DOHH2 (cell line): ENCODE data around the gene SLC39A13.

ENCODE experiments used
- H3F3A ChIP-seq: fragments of 200-600 bp; sonication (generic), shearing (Covaris generic); 2 replicates; pipeline ENCODE4 v1.6.0; 2016; ENCODE audit warnings: antibody characterized with exemption, mild to moderate bottlenecking; ENCODE audit not compliant: control insufficient read depth, insufficient read depth
- H3K27ac ChIP-seq: fragments of 200-600 bp; sonication (generic); 2 replicates; pipeline ENCODE4 v1.5.1; 2014; ENCODE audit warnings: low read depth, mild to moderate bottlenecking, low read length, moderate library complexity
- H3K27me3 ChIP-seq: fragments of 200-600 bp; sonication (generic); 2 replicates; pipeline ENCODE4 v1.6.1; 2014; ENCODE audit warnings: mild to moderate bottlenecking, low read length, mixed read lengths; ENCODE audit not compliant: control insufficient read depth
- H3K36me3 ChIP-seq: fragments of 200-600 bp; sonication (generic); 2 replicates; pipeline ENCODE4 v1.6.1; 2014; ENCODE audit warnings: mild to moderate bottlenecking, low read length, moderate library complexity, mixed read lengths; ENCODE audit not compliant: control insufficient read depth
- H3K4me1 ChIP-seq: fragments of 200-600 bp; sonication (generic); 2 replicates; pipeline ENCODE4 v1.6.1; 2014; ENCODE audit warnings: mild to moderate bottlenecking, low read length, mixed read lengths; ENCODE audit not compliant: control insufficient read depth
- H3K4me2 ChIP-seq: fragments of 200-600 bp; sonication (generic); 2 replicates; pipeline ENCODE4 v1.6.0; 2014; ENCODE audit warnings: mild to moderate bottlenecking, low read length, moderate library complexity
- H3K4me3 ChIP-seq: fragments of 200-600 bp; sonication (generic); 2 replicates; pipeline ENCODE4 v1.5.1; 2014; ENCODE audit warnings: mild to moderate bottlenecking, low read length, mixed read lengths
- H3K79me2 ChIP-seq: fragments of 200-600 bp; sonication (generic); 2 replicates; pipeline ENCODE4 v1.6.1; 2014; ENCODE audit warnings: mild to moderate bottlenecking, low read length, mixed read lengths; ENCODE audit not compliant: control insufficient read depth
- H3K9me2 ChIP-seq: fragments of 200-600 bp; sonication (generic); replicated peaks from 2 replicates; pipeline ENCODE4 v1.6.1; 2014; ENCODE audit warnings: mild to moderate bottlenecking, low read length, mixed read lengths; ENCODE audit not compliant: control insufficient read depth
- H3K9me3 ChIP-seq: fragments of 200-600 bp; sonication (generic); 2 replicates; pipeline ENCODE4 v1.6.1; 2014; ENCODE audit warnings: antibody characterized with exemption, low read length, mixed read lengths; ENCODE audit not compliant: control insufficient read depth, insufficient read depth
- H4K20me1 ChIP-seq: fragments of 200-600 bp; sonication (generic); 2 replicates; pipeline ENCODE4 v1.6.0; 2014; ENCODE audit warnings: low read depth, mild to moderate bottlenecking, antibody characterized with exemption, low read length, moderate library complexity; ENCODE audit not compliant: control insufficient read depth, insufficient read depth
- EZH2phosphoT487 ChIP-seq: fragments of 200-600 bp; sonication (generic); IDR thresholded peaks from 2 replicates; pipeline ENCODE4 v1.6.1; 2017; ENCODE audit warnings: borderline replicate concordance, mild to moderate bottlenecking, antibody characterized with exemption, low read length, moderate library complexity, mixed read lengths
- TF ChIP-seq, protein P1 (sequence below): fragments of 200-600 bp; sonication (generic); IDR thresholded peaks from one replicate; pipeline ENCODE4 v1.5.1; 2014; ENCODE audit warnings: antibody characterized with exemption, mild to moderate bottlenecking, low read depth, low read length; ENCODE audit not compliant: poor library complexity, severe bottlenecking

The SLC39A13 gene

DNA sequence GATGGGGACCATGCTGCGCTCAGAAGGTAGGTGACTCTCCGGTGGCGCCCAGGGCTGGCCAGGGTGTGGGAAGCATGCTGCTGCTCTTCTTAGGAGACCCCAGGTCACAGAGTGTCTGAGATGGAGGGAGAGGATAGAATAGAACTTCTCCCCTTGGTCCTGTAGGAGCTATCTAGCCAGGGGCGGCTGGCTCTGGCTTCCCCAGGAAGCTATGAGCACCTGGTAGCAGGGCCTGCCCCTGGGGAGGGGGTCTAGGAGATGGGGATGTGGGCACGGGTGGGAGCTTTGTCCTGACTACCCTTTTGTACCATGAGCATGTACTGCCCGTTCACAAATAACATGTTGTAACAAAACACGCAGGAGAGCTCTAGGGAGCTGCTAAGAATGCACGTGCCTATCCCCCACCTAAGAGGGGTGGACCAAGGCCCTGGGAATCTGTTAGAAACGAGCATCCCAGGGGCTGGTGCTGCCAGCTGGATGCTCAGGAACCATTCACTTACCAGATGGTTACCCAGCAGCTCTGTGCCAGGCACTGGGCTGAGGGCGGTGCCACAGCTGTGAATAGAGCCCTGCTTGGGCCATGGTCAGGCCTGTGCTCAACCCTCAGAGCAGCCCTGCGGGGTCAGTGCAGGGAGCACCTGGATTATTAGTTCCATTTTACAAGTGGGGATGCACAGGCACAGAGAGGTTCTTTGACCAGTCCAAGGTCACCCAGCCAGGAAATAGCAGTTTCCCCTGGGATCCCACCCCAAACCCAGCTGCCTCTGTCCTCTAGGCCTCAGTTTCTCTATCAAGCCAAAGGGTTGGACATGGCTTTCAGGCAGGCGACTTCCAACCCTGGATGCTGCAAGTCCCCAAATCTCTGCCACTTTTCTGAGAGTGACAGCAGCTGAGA lies 2.2 kb downstream of the SLC39A13 start:
- H3K9me3 ChIP-seq = no peaks in the 10 kb centered on the region
- no peaks in the 10 kb centered on the region for H3K79me2 ChIP-seq
- peaks cover 29% of the 10 kb centered on the region for H3K4me1 ChIP-seq
- no peak overlapping the region for H3K27ac ChIP-seq
- H3K27me3 ChIP-seq = no peaks in the 10 kb centered on the region
- no peak overlapping the region for H3K4me3 ChIP-seq
- H3K36me3 ChIP-seq = peaks cover 3% of the 10 kb centered on the region; the same call in 1 of the 2 replicates
- TF ChIP-seq EZH2phosphoT487 = no peak
- TF ChIP-seq, protein P1, sequence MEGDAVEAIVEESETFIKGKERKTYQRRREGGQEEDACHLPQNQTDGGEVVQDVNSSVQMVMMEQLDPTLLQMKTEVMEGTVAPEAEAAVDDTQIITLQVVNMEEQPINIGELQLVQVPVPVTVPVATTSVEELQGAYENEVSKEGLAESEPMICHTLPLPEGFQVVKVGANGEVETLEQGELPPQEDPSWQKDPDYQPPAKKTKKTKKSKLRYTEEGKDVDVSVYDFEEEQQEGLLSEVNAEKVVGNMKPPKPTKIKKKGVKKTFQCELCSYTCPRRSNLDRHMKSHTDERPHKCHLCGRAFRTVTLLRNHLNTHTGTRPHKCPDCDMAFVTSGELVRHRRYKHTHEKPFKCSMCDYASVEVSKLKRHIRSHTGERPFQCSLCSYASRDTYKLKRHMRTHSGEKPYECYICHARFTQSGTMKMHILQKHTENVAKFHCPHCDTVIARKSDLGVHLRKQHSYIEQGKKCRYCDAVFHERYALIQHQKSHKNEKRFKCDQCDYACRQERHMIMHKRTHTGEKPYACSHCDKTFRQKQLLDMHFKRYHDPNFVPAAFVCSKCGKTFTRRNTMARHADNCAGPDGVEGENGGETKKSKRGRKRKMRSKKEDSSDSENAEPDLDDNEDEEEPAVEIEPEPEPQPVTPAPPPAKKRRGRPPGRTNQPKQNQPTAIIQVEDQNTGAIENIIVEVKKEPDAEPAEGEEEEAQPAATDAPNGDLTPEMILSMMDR = no peak
- no peaks in the 10 kb centered on the region for H3K9me2 ChIP-seq
- no peak overlapping the region for H3K4me2 ChIP-seq
- H4K20me1 ChIP-seq = no peaks in the 10 kb centered on the region
- peaks cover 11% of the 10 kb centered on the region for H3F3A ChIP-seq

GRCh38 chr11:47411884-47412746 lies 3.7 kb downstream of the SLC39A13 start:
- H3K9me2 ChIP-seq = no peaks in the 10 kb centered on the region
- H3K4me3 ChIP-seq = no peak overlapping the region
- no peaks in the 10 kb centered on the region for H3K79me2 ChIP-seq
- H3K36me3 ChIP-seq = peaks cover 7% of the 10 kb centered on the region; the same call in 1 of the 2 replicates
- no peaks in the 10 kb centered on the region for H3K9me3 ChIP-seq
- H3K4me1 ChIP-seq = peaks cover 18% of the 10 kb centered on the region
- H3K27me3 ChIP-seq = no peaks in the 10 kb centered on the region
- TF ChIP-seq EZH2phosphoT487 = no peak
- TF ChIP-seq, protein P1 = peak; percentile 97
- peaks cover 5% of the 10 kb centered on the region for H3F3A ChIP-seq
- H4K20me1 ChIP-seq = no peaks in the 10 kb centered on the region
- no peak overlapping the region for H3K4me2 ChIP-seq
- H3K27ac ChIP-seq = no peak overlapping the region

DNA sequence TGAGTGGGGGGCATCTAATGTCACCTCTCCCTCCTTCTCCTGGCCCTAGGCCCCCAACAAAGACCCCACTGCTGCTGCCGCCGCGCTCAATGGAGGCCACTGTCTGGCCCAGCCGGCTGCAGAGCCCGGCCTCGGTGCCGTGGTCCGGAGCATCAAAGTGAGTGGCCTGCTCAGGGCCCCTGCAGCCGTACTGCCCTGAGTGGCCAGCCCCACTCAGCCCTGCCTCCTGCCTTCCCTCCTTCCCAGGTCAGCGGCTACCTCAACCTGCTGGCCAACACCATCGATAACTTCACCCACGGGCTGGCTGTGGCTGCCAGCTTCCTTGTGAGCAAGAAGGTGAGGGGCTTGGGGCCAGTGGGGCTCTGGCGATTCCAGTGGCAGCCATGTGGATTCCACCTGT lies 5.0 kb downstream of the SLC39A13 start:
- 0 out of 2 replicates have a peak, but pooled peaks cover 2% of the 10 kb centered on the region for H3F3A ChIP-seq
- H3K27ac ChIP-seq = no peak overlapping the region
- no peaks in the 10 kb centered on the region for H3K79me2 ChIP-seq
- H3K4me2 ChIP-seq = no peak overlapping the region
- peaks cover 17% of the 10 kb centered on the region for H3K36me3 ChIP-seq
- TF ChIP-seq EZH2phosphoT487 = no peak
- TF ChIP-seq, protein P1 = no peak
- H3K27me3 ChIP-seq = no peaks in the 10 kb centered on the region
- peaks cover 10% of the 10 kb centered on the region for H3K4me1 ChIP-seq
- no peaks in the 10 kb centered on the region for H4K20me1 ChIP-seq
- no peaks in the 10 kb centered on the region for H3K9me2 ChIP-seq
- no peaks in the 10 kb centered on the region for H3K9me3 ChIP-seq
- H3K4me3 ChIP-seq = no peak overlapping the region
